Mesenteric fat pad (tissue), 1 donor: ENCODE measurements around the gene HNRNPH2. TPM values are rescaled to one million over a fixed set of nuclear protein-coding genes. Genes with fewer than 3 reads are reported as not detected.

Source experiments
- DNase-seq: peaks from one replicate; pipeline ENCODE4 v3.0.0-alpha.2; 2020; ENCODE audit warnings: low spot score
- total RNA-seq: library from RNA; stranded (reverse); fragmentation: NEBNext Ultra II Directional; extraction: Animal tissue kit (Norgen Biotek cat#: 25700); gene quantifications from one replicate; pipeline ENCODE4 v1.2.1, GENCODE V29; 2021
- donor health status: DM: yes; HTN: yes; CAD: no.

The HNRNPH2 gene
- total RNA-seq, 1 donor from 2014 or later: 62.1 TPM

- no peak for DNase-seq
Observed at GRCh38 chrX:101452056-101452455, 44.0 kb downstream of the HNRNPH2 start.

- DNase-seq: no peak
Observed at GRCh38 chrX:101460669-101461068, 52.6 kb downstream of the HNRNPH2 start.

GRCh38 chrX:101462892-101463291 is 54.9 kb downstream of the HNRNPH2 start:
- DNase-seq: no peak

Other genes with a start within 250 kb of the HNRNPH2 start
- 0.22 TPM for gene DRP2, start 188.4 kb upstream of the HNRNPH2 start, total RNA-seq
- gene TAF7L, start 116.9 kb upstream of the HNRNPH2 start, total RNA-seq: 0.26 TPM
- gene TIMM8A, start 59.5 kb upstream of the HNRNPH2 start, total RNA-seq: 14.7 TPM
- 11.5 TPM for gene BTK, start 22.0 kb upstream of the HNRNPH2 start, total RNA-seq
- 140 TPM for gene RPL36A, start 17.2 kb upstream of the HNRNPH2 start, total RNA-seq
- 46.9 TPM for gene GLA, start 297 bp upstream of the HNRNPH2 start, total RNA-seq
- gene ARMCX4, start 77.2 kb downstream of the HNRNPH2 start, total RNA-seq: 10.1 TPM
- gene ARMCX1, start 142.3 kb downstream of the HNRNPH2 start, total RNA-seq: 32.3 TPM
- gene ARMCX6, start 209.8 kb downstream of the HNRNPH2 start, total RNA-seq: 36.8 TPM
- gene ARMCX3, start 214.9 kb downstream of the HNRNPH2 start, total RNA-seq: 65.0 TPM